Camera-type eye (tissue), 1 donor: ENCODE results near the gene GOLGA6A. TPM values are rescaled to one million over a fixed set of nuclear protein-coding genes. Genes with fewer than 3 reads are reported as not detected.

Experiments
- total RNA-seq: library from RNA; depleted of rRNA; stranded (reverse); fragments of >200 nt; gene quantifications from one replicate; pipeline ENCODE4 v1.2.3, GENCODE V29; 2014

GOLGA6A gene, protein sequence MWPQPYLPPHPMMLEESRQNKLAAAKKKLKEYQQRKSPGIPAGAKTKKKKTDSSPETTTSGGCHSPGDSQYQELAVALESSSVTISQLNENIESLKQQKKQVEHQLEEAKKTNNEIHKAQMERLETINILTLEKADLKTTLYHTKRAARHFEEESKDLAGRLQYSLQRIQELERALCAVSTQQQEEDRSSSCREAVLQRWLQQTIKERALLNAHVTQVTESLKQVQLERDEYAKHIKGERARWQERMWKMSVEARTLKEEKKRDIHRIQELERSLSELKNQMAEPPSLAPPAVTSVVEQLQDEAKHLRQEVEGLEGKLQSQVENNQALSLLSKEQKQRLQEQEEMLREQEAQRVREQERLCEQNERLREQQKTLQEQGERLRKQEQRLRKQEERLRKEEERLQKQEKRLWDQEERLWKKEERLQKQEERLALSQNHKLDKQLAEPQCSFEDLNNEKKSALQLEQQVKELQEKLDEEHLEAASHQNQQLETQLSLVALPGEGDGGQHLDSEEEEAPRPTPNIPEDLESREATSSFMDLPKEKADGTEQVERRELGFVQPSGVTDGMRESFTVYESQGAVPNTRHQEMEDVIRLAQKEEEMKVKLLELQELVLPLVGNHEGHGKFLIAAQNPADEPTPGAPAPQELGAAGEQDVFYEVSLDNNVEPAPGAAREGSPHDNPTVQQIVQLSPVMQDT
- total RNA-seq, result 0.49 TPM

DNA sequence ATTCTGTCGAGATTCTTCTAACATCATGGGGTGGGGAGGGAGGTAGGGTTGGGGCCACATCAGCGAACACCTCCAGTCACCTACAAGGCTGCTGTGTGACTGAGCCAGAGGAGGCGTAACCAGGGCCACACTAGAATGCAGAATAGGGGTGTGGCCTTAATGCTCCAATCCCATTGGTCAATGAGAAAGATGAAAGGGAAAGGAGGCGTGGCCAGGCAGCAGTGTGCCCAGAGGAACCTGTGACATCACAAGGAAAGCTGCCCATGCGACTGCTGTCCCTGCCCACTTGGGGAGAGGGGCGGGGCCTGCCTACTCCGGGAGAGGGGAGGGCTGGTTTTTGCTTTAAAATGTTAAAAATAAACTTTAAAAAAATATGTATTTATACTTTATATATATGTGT is at the start of gene GOLGA6A:
TSS of gene GOLGA6A (minus strand) at position 101 of the 400 bp plus-strand sequence. CDS start at position 60, 41 bp downstream.

GRCh38 chr15:74130155-74130848 is 48.0 kb upstream of the GOLGA6A start, which contains the start of gene ISLR2:
TSS of gene ISLR2 (plus strand) at chr15:74130586. CDS start at chr15:74132755, 2,169 bp downstream.

Other genes starting within 250 kb of the GOLGA6A start
- not detected for gene TBC1D21, start 209.0 kb downstream of the GOLGA6A start, total RNA-seq
- 65.1 TPM for gene LOXL1, start 156.1 kb downstream of the GOLGA6A start, total RNA-seq
- 18.9 TPM for gene STOML1, start 90.3 kb downstream of the GOLGA6A start, total RNA-seq
- 48.0 TPM for gene PML, start 87.8 kb downstream of the GOLGA6A start, total RNA-seq
- 50.0 TPM for gene ISLR2, start 48.0 kb upstream of the GOLGA6A start, total RNA-seq
- gene ISLR, start 91.2 kb upstream of the GOLGA6A start, total RNA-seq, result 61.2 TPM
- gene STRA6, start 120.2 kb upstream of the GOLGA6A start, total RNA-seq, result 17.3 TPM
- 5.2 TPM for gene CCDC33, start 153.8 kb upstream of the GOLGA6A start, total RNA-seq